ENCODE measurements around the gene KCNIP4.

KCNIP4 gene

DNA sequence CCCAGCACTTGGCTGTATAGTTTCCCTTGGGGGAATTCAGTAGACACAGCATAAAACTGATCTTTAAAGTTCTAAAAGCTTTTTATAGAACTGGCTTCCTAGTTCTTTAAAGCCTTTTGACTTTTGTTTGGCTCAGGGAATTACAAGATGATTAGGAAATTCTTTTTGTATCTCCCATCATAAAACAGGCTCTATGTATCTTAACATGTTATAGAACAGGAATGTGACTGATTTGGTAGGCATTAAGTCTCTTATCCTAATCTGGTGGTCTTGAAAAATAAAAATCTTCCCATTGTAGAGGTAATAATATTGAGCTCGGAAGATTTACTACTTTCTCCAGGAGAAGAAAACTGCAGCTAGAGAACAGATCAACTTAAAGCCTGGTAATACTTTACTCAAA, 262.7 kb downstream of the KCNIP4 start:
- DNase-seq (ENCODE audit: low spot score): no peak

DNA sequence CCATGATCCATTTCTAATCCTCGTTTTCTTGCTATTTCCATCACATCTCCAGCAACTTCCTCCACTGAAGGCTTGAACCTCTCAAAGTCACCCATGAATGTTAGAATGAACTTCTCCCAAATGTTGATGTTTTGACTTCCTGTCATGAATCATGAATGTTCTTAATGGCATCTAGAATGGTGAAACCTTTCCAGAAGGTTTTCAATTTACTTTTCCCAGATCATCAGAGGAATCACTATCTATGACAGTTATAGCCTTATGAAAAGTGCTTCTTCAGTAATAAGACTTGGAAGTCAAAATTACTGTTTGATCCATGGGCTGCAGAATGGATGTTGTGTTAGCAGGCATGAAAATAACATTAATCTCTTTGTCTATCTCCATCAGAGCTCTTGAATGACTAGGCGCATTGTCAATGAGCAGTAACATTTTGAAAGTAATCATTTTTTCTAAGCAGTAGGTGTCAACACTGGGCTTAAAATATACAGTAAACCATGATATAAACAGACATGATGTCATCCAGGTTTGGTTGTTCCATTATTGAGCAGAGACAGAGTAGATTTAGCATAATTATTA, 268.2 kb downstream of the KCNIP4 start:
- no peak for DNase-seq (ENCODE audit: low spot score)

DNA sequence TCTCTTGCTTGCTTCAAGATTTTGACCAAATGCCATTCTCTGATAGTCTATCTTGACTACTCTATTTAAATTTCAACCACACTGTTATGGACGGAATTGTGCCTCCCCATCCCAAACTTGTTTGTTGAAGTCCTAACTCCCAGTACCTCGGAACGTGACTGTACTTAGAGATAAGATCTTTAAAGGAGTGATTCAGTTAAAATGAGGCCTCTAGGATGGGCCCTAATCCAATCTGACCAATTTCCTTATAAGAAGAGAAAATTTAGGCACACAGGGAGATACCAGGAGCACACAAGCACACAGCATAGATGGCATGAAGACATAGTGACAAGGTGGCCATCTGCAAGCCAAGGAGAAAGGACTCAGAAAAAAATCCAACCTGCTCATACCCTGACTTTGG, 269.9 kb downstream of the KCNIP4 start:
- no peak for DNase-seq (ENCODE audit: low spot score)

DNA sequence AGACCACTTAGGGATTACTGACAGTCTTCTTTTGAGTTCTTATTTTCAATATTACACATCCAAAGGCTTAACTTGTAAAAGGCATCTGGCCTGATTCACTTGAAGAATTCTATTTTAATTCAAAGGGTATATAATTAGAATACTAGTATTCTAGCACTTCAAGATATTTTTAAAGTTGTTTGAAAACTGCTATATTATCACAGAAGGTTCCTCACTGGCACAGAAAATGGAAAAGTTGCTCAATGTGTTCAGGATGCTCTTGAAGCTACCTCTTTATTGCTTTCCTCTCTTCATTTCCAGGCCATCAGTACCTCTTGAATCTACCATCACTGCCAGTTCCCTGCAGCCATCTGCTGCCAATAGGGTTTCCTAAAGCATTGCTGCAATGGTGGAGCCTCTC, 271.4 kb downstream of the KCNIP4 start:
- DNase-seq (ENCODE audit: low spot score): no peak

DNA sequence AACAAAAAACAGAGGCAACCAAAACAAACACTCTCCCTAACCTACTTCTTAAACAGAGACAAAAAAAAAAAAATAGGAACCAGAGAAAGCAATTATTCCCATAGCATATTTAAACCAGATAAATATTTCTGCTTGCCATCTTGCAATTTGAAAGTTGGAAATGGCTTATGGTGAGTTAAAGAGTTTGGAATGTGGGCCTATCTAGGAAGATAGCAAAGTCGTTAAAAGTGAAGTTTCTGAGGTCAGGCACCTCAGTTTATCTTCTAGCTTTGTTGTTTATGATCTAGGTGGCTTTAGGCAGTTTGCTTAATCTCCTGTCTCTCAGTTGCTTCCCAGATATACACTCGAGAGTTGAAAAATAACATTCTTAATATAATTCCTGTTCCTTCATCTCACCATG, 284.2 kb downstream of the KCNIP4 start:
- DNase-seq (ENCODE audit: low spot score): no peak

DNA sequence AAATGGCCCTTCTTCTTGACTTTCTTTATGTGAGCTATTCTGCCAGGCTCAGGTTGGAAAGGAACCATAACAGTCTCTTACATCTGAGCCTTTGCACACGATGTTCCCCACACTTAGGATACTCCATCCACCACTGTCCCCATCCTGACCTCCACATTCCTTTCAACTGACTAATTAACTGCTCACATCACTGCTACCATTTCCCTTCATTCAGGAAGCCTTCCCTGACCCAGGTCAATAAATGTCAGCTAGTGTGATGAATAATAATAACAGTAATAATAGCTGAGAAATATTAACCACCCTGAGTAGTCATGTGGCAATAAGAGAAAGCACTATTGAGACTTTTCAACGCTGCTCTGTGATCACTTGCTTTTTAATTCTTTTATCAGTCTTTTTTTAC, 291.7 kb downstream of the KCNIP4 start:
- DNase-seq (ENCODE audit: low spot score): no peak

DNA sequence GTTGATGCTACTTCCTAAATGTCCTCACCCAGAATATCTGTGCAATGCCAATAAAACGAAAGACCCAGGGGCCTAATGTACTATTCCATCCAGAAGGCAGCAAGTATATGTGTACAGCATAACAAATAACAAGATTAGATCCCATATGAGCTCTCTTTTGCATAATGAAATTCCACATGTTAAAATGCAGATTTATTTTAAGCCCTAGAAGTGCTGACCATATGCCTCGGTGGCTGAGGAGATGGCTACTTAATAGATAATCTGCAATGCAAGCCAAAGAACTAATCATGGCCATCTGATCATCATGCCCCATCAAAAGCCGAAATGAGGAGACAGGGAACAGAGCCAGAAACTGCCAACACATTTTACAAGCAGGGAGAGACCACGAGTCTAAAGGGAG, 293.5 kb downstream of the KCNIP4 start:
- no peak for DNase-seq (ENCODE audit: low spot score)

DNA sequence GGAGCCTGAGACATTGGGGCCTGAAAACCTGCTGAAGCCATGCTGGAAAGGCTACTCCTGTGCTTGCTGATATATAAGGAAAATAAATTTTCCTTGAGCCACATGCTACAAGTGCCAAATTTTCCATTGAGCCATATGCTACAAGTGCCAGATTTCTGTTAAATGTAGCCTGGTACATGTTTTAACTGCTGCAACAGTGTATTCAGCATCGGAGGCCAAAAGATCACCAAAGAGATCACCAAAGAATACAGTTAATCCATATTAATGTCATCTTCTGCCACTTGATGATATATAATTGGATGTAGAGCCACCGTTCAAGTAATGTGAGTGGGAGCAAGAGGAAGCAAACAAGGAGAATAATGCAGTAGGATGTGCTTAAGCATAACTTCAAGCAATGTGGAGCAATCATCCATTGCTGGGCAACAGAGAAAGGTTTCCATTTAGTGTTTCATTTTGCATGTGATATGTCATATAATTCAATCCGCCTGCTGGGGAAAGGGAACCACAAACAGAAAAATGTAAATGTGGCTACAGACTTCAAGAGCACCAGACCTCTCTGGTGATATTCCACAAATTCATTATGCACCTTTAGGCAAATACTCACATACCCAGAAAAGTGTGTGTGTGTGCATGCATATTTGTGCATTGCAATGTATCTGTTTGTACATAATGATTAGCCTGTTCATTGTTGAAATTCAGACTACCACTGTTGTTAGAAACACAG, 295.9 kb downstream of the KCNIP4 start:
- no peak for DNase-seq (ENCODE audit: low spot score)

DNA sequence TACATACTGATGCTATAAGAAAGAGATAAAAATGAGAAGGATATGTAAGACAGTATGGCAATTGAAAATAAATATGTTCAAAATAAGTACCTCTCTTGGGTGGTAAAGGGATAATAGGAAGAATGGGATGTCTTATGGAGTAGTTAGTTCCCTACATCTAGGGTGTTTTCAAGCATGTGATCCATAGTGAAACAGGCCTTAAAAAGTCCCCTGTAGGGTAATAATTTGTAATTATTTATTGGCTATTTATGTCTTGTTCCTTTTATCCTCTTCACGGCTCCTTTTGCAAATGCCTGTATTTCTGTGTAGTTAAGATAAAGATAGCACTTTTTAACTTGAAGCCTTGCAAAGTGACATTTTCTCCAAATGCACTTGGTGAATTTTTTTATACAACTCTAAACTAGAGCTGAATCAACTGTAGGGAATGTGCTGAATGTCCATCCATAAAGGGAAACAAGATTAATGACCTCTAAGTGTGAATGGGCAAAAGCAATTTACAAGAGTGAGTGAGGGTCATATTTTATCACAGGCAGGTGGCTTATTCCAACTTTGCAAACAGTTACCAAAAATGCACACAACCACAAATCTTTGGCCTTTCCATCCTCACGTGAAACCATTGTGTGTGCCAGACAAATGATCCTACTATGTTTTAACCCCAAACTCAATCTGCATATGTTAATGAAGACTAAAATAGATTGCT, 299.0 kb downstream of the KCNIP4 start:
- DNase-seq (ENCODE audit: low spot score): no peak

DNA sequence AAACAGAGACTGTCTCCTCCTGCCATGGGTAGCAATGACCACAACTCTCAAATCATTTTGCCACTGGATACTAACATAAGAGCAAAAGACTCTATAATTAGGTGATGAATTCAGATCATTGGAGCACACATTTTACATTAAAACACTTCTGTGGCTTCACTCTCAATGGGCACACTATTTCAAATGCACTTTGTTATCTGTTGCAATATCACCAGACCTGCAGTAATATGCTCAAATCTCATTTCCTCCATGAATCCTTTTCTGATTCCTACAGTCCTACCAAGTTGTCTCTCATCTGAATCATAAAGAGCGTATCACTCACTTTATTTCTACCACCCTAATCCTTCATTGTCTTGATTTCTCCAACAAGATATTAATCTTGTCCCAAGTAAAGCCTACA, 302.8 kb downstream of the KCNIP4 start:
- no peak for DNase-seq (ENCODE audit: low spot score)

DNA sequence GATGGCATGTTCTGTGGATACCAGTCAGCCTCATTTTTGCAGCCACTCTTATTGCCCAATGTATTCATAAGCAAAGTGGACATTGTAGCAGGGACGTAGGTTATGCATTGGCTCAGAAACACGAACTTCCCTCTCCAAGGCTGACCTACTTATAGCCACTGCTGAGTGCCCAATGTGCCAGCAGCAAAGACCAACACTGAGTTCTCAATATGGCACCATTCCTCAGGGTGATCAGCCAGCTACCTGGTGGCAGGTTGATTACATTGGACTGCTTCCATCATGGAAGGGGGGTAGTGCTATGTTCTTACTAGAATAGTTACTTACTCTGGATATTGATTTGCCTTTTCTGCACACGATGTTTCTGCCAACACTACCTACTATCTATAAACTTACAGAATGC, 306.9 kb downstream of the KCNIP4 start:
- no peak for DNase-seq (ENCODE audit: low spot score)

DNA sequence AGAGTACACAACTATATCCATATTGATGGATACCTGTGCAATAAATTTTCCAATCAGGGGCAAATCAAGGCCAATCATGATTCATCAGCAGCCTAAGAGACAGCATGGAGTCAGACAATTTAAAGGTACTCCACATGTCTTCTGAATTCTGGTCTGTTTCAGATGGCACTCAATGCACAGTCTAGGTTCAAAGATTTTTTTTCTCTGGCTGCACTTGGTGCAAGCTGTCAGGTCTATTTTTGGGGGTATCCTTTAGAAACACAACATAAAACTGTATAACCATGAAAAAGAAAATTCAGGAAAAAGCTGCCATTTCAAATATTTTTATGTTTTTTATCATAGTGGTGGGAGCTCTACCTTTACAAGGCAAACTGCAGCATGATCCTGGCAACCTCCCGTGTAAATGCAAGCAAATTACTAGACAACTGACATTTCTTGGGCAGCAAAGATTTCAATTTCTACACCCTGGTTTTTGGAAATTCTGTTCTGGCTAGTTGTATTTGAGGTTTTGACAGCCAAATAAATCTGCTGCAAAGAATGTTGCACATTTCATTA, 310.3 kb downstream of the KCNIP4 start:
- no peak for DNase-seq (ENCODE audit: low spot score)

DNA sequence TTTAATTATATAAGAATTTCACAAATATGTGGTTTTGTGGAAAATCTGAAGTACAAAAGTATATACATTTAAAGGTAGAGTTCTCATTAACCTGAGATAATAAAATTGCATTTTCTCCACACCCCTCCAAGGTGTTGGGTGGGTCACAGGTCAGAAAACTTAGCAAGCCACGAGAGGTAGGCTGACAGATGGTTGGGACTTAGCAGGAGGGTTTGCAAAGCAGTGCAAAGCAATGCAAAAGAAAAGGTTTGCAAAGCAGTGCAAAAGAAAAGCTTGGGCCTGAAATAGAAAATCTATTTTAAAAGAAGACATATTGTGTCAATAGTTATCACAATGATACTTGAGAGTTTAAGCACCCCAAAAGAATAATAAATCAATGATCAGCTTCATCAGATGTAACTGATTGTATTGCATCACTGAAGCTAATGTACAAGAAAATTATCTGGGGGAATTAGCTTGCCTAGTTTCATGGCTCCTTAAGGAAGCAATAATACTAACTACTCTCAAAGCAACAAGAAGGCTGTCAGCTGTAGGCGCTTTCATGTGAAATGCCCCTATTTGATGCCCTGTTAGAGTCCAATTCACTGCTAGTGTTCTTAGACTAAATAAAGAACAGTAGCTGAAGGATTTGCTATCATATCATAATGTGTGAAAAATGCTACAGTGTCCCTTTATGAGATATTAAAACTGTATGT, 319.5 kb downstream of the KCNIP4 start:
- DNase-seq (ENCODE audit: low spot score): no peak

DNA sequence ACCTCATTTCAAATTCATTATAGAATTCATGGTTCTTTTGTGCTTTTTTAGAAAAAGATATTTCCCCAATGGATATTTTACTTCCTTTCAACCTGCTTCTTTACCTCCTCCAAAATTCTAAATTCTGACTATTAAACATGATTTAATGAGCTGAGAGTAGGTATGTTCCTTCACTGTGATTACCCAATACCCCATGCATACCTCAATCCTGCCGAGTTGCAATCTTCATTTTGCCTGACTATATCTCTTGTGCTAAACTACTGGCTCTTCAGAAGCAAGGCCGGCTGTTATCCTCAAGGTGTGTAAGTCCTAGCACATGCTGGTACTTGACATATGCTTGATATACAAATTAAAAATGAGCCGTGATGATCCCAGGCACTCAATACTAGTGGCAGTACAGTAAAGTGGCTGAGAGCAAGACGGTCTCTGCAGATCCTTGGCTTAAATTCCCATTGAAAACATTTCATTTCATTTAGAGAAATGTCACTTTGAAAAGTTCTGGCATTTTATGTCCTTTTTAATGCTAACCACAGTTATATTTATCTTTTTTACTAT, 320.4 kb downstream of the KCNIP4 start:
- DNase-seq (ENCODE audit: low spot score): no peak

DNA sequence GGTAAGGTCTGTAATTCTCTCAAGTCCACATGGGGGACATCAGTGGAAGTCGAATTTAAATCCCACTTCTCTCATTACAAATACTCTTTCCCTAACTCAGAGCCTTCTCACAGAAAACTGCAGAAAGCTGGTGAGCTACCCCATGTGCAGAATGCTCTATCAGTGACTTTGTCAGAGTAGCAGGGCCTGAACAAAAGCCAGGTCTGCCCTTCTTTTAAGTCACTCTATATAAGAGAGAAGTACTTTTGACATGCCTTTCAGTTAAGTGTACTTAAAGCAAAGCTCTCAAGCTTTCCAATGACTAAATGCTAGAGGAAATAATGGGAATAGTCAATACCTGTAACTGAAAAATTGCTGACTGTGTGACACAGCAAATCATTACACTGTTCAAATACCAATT, 323.1 kb downstream of the KCNIP4 start:
- no peak for DNase-seq (ENCODE audit: low spot score)

DNA sequence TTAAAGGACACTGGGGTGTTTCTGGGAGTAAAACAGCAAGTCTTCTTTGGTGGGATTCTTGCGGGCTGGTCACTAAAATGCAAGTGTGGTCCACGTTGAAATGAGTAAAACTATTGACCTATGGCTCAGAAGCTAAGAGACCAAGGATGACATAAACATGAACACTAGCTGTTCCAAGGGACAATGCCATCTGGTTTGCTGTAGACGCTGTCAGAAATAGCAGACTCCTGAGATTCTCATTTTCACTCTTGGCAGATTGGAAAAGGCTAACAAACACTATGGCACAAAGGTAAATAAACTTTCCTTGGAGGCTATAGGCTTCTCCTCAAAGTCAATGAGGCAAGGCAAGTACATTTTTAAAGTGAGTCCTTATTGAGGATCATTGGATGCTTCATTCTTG, 343.6 kb downstream of the KCNIP4 start:
- DNase-seq (ENCODE audit: low spot score): no peak

DNA sequence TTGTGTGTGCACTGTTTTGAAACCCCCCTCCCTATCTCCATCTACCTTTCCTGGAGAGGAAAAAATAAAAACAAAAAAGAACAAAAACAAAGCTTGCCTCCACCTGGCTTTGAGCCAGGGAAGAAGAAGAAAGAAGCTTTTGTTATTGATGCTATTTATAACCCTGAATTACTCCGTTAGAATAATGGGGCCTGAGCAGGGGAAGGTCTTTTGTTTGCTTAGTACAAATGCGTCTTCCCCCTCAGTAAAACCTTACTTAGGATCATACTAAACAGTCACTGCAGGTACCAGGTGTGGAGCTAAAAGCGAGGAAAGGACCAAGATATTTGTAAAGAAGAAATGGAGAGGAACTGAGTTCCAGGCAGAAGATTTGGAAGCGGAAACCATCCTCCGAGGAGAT, 352.1 kb downstream of the KCNIP4 start:
- no peak for DNase-seq (ENCODE audit: low spot score)

DNA sequence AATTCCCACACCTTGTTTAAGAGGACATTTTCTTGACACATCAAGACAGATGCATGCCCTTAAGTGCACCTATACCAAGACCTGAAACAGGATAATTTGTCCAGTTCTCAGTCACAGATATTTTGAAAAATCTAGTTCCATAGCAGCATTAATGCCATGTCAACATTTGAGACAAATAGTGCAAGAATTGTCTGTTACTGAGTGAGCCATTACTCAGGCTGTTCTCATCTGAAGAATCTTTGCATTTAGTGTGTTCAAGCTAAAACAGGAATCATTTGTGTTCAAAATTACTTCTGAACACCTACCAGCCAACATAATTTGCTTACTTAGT, 354.9 kb downstream of the KCNIP4 start:
- no peak for DNase-seq (ENCODE audit: low spot score)

DNA sequence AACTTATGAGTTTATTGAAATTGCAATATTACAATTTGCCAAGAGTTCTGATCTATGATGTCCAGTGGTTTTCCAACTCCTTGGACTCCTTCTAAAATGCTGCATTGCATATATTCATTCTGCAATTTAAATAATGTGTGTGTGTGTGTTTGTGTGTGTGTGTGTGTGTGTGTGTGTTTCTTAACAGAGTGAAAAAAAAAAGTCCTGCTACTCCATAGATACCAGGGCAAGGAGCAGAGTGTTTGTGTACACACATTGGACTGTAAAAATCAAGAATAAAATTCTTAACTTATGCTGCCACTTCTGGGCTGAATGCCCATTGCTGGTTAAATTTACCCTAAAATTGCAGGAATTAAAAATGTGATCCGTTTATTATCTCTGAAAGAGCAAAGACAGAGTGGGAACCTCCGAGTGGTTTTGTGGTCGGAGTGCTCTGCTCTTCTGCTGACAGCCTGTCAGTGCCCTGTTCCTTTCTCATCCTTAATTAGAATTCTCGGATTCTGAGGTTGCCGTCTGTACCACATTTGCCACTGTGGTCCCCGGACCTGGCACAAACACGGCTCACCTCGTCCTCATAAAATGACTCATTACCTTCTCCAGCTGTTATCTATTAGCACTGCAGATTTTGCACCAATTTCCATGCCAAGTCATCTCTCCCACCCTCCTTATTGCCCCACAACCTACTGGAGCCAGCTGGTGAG, 355.5 kb downstream of the KCNIP4 start:
- no peak for DNase-seq (ENCODE audit: low spot score)

DNA sequence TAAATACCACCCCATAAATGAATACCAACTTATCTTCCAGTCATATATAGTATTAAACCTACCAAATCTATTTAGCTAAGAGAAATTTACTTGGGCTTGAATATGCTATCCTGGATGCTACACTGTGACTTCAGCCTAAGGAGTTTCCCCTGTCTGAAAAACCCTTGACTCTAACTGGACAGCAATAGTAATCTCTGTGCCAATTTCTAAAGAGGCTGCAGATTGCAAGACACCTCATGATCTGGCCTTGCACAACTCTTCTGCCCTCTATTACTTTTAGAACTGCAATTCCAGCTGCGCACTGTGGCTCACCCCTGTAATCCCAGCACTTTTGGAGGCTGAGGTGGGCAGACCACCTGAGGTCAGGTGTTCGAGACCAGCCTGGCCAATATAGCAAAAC, 371.5 kb downstream of the KCNIP4 start:
- DNase-seq (ENCODE audit: low spot score): no peak

DNA sequence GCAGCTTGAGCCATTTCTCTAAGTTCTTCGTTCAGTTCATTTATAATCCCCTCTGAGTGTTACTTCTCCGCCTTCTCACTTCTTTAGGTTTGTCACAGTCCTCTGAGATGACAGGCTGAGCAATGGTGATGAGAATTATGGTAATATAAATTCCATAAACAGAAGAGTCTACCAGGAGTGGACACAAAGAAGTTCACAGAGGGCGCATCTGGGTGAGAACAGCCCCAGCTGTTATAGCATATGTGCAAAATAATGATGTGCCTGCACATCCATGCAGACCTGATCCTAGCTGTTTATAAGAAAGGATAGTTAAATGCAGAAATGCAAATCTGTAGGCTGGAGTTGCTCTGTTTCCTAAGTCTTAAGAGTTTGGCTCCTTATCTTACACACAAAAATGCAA, 377.5 kb downstream of the KCNIP4 start:
- no peak for DNase-seq (ENCODE audit: low spot score)

DNA sequence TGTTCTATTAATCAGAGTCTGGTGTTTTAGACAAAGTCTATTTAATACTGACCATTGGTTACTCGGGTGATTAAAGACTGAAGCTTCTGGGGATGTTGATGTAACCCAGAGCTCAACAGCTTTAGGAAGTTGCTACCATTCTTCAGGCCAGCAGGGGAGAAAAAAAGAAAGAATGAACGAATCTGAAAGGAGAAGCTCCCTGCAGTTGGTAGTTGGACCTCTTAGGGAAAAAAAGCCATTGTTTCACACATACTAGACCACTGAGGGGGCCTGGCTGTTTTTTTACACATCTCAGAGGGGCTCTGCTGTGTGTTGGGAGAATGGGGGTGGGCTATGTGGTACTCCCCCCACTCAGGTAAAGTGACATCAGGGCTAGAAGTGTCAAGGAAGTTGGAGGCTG, 378.9 kb downstream of the KCNIP4 start:
- no peak for DNase-seq (ENCODE audit: low spot score)

Data from ecto neural progenitor cell (in vitro differentiated cells).